Loucy (cell line): ENCODE measurements around the gene MS4A15.

Experiments
- H2AFZ ChIP-seq: fragments of 200-600 bp; sonication (generic); 2 replicates; pipeline ENCODE4 v1.6.0; 2016; ENCODE audit warnings: antibody characterized with exemption, mild to moderate bottlenecking, low read length, moderate library complexity
- H3F3A ChIP-seq: fragments of 200-600 bp; 2 replicates; pipeline ENCODE4 v1.6.0; 2016; ENCODE audit warnings: antibody characterized with exemption, low read depth, mild to moderate bottlenecking
- H3K27me3 ChIP-seq: fragments of 200-600 bp; sonication (generic); 2 replicates; pipeline ENCODE4 v1.6.1; 2014; ENCODE audit warnings: low read length, mild to moderate bottlenecking; ENCODE audit not compliant: insufficient read depth, poor library complexity, severe bottlenecking
- H3K36me3 ChIP-seq: fragments of 200-600 bp; sonication (generic); 2 replicates; pipeline ENCODE4 v1.6.1; 2016; ENCODE audit warnings: low read length; ENCODE audit not compliant: insufficient read depth
- H3K4me1 ChIP-seq: fragments of 200-600 bp; sonication (generic); 2 replicates; pipeline ENCODE4 v1.5.1; 2014; ENCODE audit warnings: low read length, mild to moderate bottlenecking; ENCODE audit not compliant: insufficient read depth, poor library complexity, severe bottlenecking
- H3K4me2 ChIP-seq: fragments of 200-600 bp; sonication (generic); 2 replicates; pipeline ENCODE4 v1.6.0; 2014; ENCODE audit warnings: antibody characterized with exemption, low read length, low read depth, mild to moderate bottlenecking; ENCODE audit not compliant: poor library complexity, severe bottlenecking
- H3K4me3 ChIP-seq: fragments of 200-600 bp; sonication (generic); 2 replicates; pipeline ENCODE4 v1.5.1; 2014; ENCODE audit warnings: low read length, mild to moderate bottlenecking, mixed read lengths; ENCODE audit not compliant: poor library complexity, severe bottlenecking
- H3K79me2 ChIP-seq: fragments of 200-600 bp; sonication (generic); 2 replicates; pipeline ENCODE4 v1.6.1; 2014; ENCODE audit warnings: low read length; ENCODE audit not compliant: insufficient read depth
- H3K9ac ChIP-seq: fragments of 200-600 bp; sonication (generic); 2 replicates; pipeline ENCODE4 v1.6.0; 2014; ENCODE audit warnings: mild to moderate bottlenecking, low read depth, low read length, moderate library complexity; ENCODE audit not compliant: poor library complexity, severe bottlenecking
- H3K9me2 ChIP-seq: fragments of 200-600 bp; sonication (generic); replicated peaks from 2 replicates; pipeline ENCODE4 v1.6.1; 2016; ENCODE audit warnings: low read depth, low read length, mixed read lengths
- H3K9me3 ChIP-seq: fragments of 200-600 bp; sonication (generic); 2 replicates; pipeline ENCODE4 v1.6.1; 2014; ENCODE audit warnings: mild to moderate bottlenecking, antibody characterized with exemption, low read length, low read depth; ENCODE audit not compliant: insufficient read depth
- H4K20me1 ChIP-seq: fragments of 200-600 bp; sonication (generic); 2 replicates; pipeline ENCODE4 v1.6.0; 2014; ENCODE audit warnings: antibody characterized with exemption, low read length, mild to moderate bottlenecking; ENCODE audit not compliant: insufficient read depth, poor library complexity, severe bottlenecking
- EZH2phosphoT487 ChIP-seq: fragments of 200-600 bp; IDR thresholded peaks from 2 replicates; pipeline ENCODE4 v1.6.1; 2018; ENCODE audit warnings: antibody characterized with exemption, mild to moderate bottlenecking, moderate library complexity, borderline replicate concordance
- TF ChIP-seq, protein P1 (sequence below): fragments of 200-600 bp; sonication (generic); conservative IDR thresholded peaks from 2 replicates; pipeline ENCODE4 v1.5.1; 2014; ENCODE audit warnings: mild to moderate bottlenecking, antibody characterized with exemption, low read length

The MS4A15 gene

DNA sequence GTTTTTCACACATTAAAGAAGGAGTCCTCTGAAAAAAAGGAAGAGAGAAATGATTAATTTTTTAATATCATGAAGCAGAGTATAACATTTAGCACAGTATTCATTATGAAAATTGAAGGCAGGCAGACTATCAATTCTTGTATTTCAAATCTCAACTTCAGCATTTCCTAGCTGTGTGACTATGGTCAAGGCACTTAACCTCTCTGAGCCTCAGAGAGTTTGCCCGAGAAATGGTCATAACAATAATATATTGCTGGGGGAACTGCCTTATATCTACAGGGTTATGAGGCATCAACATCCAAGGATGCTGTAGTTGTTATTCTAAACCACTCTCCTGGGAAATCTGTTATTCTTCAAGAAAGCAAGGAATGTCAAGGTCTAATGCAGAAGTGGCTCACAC, 31.1 kb upstream of the MS4A15 start:
- H3K4me2 ChIP-seq, result no peak overlapping the region
- H3K4me3 ChIP-seq, result no peak overlapping the region
- no peaks in the 10 kb centered on the region for H4K20me1 ChIP-seq
- TF ChIP-seq, protein P1, sequence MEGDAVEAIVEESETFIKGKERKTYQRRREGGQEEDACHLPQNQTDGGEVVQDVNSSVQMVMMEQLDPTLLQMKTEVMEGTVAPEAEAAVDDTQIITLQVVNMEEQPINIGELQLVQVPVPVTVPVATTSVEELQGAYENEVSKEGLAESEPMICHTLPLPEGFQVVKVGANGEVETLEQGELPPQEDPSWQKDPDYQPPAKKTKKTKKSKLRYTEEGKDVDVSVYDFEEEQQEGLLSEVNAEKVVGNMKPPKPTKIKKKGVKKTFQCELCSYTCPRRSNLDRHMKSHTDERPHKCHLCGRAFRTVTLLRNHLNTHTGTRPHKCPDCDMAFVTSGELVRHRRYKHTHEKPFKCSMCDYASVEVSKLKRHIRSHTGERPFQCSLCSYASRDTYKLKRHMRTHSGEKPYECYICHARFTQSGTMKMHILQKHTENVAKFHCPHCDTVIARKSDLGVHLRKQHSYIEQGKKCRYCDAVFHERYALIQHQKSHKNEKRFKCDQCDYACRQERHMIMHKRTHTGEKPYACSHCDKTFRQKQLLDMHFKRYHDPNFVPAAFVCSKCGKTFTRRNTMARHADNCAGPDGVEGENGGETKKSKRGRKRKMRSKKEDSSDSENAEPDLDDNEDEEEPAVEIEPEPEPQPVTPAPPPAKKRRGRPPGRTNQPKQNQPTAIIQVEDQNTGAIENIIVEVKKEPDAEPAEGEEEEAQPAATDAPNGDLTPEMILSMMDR, result no peak
- no peak for TF ChIP-seq EZH2phosphoT487
- no peaks in the 10 kb centered on the region for H3F3A ChIP-seq
- no peaks in the 10 kb centered on the region for H3K27me3 ChIP-seq
- H3K36me3 ChIP-seq, result no peaks in the 10 kb centered on the region
- no peaks in the 10 kb centered on the region for H3K4me1 ChIP-seq
- H3K9me2 ChIP-seq, result no peaks in the 10 kb centered on the region
- H3K9ac ChIP-seq, result no peak overlapping the region
- H2AFZ ChIP-seq, result no peak overlapping the region
- H3K9me3 ChIP-seq, result no peaks in the 10 kb centered on the region
- H3K79me2 ChIP-seq, result no peaks in the 10 kb centered on the region

DNA sequence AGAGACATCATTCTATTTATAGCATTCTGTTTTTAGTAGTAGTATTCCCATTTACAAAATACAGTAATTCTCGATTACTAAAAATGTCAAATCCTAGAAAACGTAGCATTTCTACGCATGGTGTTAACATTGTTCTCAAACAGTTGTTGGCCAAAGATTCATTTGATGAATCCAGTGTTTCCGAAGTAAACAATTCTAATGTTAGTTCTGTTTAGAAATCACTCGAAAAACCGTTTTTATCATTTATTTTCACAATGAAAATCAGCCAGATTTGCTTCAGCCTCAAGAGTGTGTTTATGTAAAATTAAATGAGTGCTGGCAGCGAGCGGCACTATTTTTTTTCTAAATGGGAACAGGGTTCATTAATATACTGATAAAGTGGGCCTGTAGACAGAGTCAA, 25.1 kb upstream of the MS4A15 start:
- Histone ChIP-seq H3K4me2 (no peak overlapping the region), H4K20me1 (no peaks in the 10 kb centered on the region), H3K79me2 (no peaks in the 10 kb centered on the region), H3K4me3 (no peak overlapping the region), H3F3A (no peaks in the 10 kb centered on the region), H3K9me2 (no peaks in the 10 kb centered on the region), H2AFZ (no peak overlapping the region), H3K36me3 (no peaks in the 10 kb centered on the region), H3K9me3 (no peaks in the 10 kb centered on the region), H3K27me3 (no peaks in the 10 kb centered on the region), H3K4me1 (no peaks in the 10 kb centered on the region), H3K9ac (no peak overlapping the region)
- no peak for TF ChIP-seq EZH2phosphoT487
- TF ChIP-seq, protein P1, result no peak

DNA sequence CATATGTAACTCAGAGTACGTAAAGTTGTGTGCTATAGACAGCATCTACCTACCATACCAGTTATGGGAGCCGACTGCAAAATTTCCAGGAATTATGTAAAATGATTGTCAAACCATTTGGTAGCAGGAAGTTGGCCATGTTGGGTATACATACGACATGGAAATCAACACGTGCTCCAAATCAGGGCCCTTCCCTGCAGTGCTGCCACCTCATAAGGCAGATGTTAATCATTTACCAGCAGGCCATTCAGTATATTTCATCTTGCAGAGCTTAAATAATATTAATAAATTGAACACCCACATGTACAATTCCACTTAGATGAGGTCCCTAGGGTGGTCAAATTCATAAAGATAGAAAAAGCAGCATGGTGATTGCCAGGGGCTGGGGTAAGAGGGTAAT, 22.4 kb upstream of the MS4A15 start:
- Histone ChIP-seq H2AFZ (no peak overlapping the region), H3K4me2 (no peak overlapping the region), H4K20me1 (no peaks in the 10 kb centered on the region), H3K79me2 (no peaks in the 10 kb centered on the region), H3K9me2 (no peaks in the 10 kb centered on the region), H3K27me3 (no peaks in the 10 kb centered on the region), H3F3A (no peaks in the 10 kb centered on the region), H3K9me3 (no peaks in the 10 kb centered on the region), H3K4me1 (no peaks in the 10 kb centered on the region), H3K36me3 (no peaks in the 10 kb centered on the region), H3K4me3 (no peak overlapping the region), H3K9ac (no peak overlapping the region)
- TF ChIP-seq, protein P1, result no peak
- TF ChIP-seq EZH2phosphoT487, result no peak
